Measurements from ENCODE around the gene GJC1. TPM values are rescaled to one million over a fixed set of nuclear protein-coding genes. Genes with fewer than 3 reads are reported as not detected.

The GJC1 gene
- total and polyA plus RNA-seq, 2 experiments from 2014 or later, result 13.6 to 18.4 TPM

GRCh38 chr17:44776628-44777393, 53.3 kb downstream of the GJC1 start:
- no peak for DNase-seq

GRCh38 chr17:44775838-44776621, 54.1 kb downstream of the GJC1 start:
- TF ChIP-seq EZH2phosphoT487 (IDR thresholded peaks at IDR 0.05; ENCODE audit: insufficient read depth, low read depth) (no peak), EZH2 (IDR thresholded peaks at IDR 0.05; ENCODE audit: insufficient read depth, poor library complexity, severe bottlenecking) (no peak)
- Histone ChIP-seq H3K9me3 (ENCODE audit: low read depth) (no peaks in the 10 kb centered on the region), H3K79me2 (ENCODE audit: insufficient read depth) (no peaks in the 10 kb centered on the region), H4K20me1 (ENCODE audit: insufficient read depth) (no peaks in the 10 kb centered on the region), H3K9me2 (ENCODE audit: insufficient read depth) (no peaks in the 10 kb centered on the region), H3K27me3 (replicated peaks; ENCODE audit: insufficient read depth) (no peaks in the 10 kb centered on the region), H2AFZ (peak overlapping the region; percentile 81), H3K36me3 (ENCODE audit: low read depth) (no peaks in the 10 kb centered on the region), H3K27ac (no peak overlapping the region), H3K4me1 (ENCODE audit: insufficient read depth) (no peaks in the 10 kb centered on the region), H3K4me2 (ENCODE audit: unreplicated experiment) (peak overlapping the region; percentile 85), H3K9ac (peak overlapping the region; percentile 68), H3K4me3 (peak overlapping the region; percentile 72), H3F3A (ENCODE audit: insufficient read depth) (no peaks in the 10 kb centered on the region)
- no peak for DNase-seq
- in situ Hi-C loops (cut with MboI), result no loop called here
- WGBS, 2 experiments (ENCODE audit: low coverage in 1 of 2, low lambda C conversion rate in 2 of 2, missing lambda C conversion rate in 2 of 2), result 12 to 16% methylated on average over 23 to 32 of the region's 43 CpGs

More at GRCh38 chr17:44776628-44777393, 53.3 kb downstream of the GJC1 start:
- no peaks in the 10 kb centered on the region for H4K20me1 ChIP-seq (ENCODE audit: insufficient read depth)
- no peaks in the 10 kb centered on the region for H3K9me2 ChIP-seq (ENCODE audit: insufficient read depth)
- no peaks in the 10 kb centered on the region for H3K36me3 ChIP-seq (ENCODE audit: low read depth)
- no peaks in the 10 kb centered on the region for H3F3A ChIP-seq (ENCODE audit: insufficient read depth)
- H3K9me3 ChIP-seq (ENCODE audit: low read depth), result no peaks in the 10 kb centered on the region
- H3K4me1 ChIP-seq (ENCODE audit: insufficient read depth), result no peaks in the 10 kb centered on the region
- WGBS, 2 experiments (ENCODE audit: low coverage in 1 of 2, low lambda C conversion rate in 2 of 2, missing lambda C conversion rate in 2 of 2), result 91 to 93% methylated on average over 15 to 19 of the region's 19 CpGs
- H2AFZ ChIP-seq, result no peak overlapping the region
- no peaks in the 10 kb centered on the region for H3K79me2 ChIP-seq (ENCODE audit: insufficient read depth)
- no peak overlapping the region; the same call in 1 of the 2 replicates for H3K9ac ChIP-seq
- H3K27ac ChIP-seq, result no peak overlapping the region
- in situ Hi-C loops (cut with MboI), result no loop called here
- no peak overlapping the region for H3K4me2 ChIP-seq (ENCODE audit: unreplicated experiment)
- no peaks in the 10 kb centered on the region for H3K27me3 ChIP-seq (replicated peaks; ENCODE audit: insufficient read depth)
- TF ChIP-seq EZH2phosphoT487 (IDR thresholded peaks at IDR 0.05; ENCODE audit: insufficient read depth, low read depth), result no peak
- no peak for TF ChIP-seq EZH2 (IDR thresholded peaks at IDR 0.05; ENCODE audit: insufficient read depth, poor library complexity, severe bottlenecking)
- H3K4me3 ChIP-seq, result no peak overlapping the region

- no peak for TF ChIP-seq EZH2phosphoT487 (IDR thresholded peaks at IDR 0.05; ENCODE audit: insufficient read depth, low read depth)
- TF ChIP-seq EZH2 (IDR thresholded peaks at IDR 0.05; ENCODE audit: insufficient read depth, poor library complexity, severe bottlenecking), result no peak
- H3K27ac ChIP-seq, result no peak overlapping the region
- no peaks in the 10 kb centered on the region for H4K20me1 ChIP-seq (ENCODE audit: insufficient read depth)
- H3K9ac ChIP-seq, result no peak overlapping the region
- H3K4me1 ChIP-seq (ENCODE audit: insufficient read depth), result no peaks in the 10 kb centered on the region
- no peaks in the 10 kb centered on the region for H3K9me3 ChIP-seq (ENCODE audit: low read depth)
- no peaks in the 10 kb centered on the region for H3K79me2 ChIP-seq (ENCODE audit: insufficient read depth)
- peak overlapping the region; percentile 72 for H3K4me3 ChIP-seq
- no peaks in the 10 kb centered on the region for H3K9me2 ChIP-seq (ENCODE audit: insufficient read depth)
- peak overlapping the region; percentile 81 for H2AFZ ChIP-seq
- in situ Hi-C loops (cut with MboI), result no loop called here
- DNase-seq, result peak; percentile 99
- H3K27me3 ChIP-seq (replicated peaks; ENCODE audit: insufficient read depth), result no peaks in the 10 kb centered on the region
- H3F3A ChIP-seq (ENCODE audit: insufficient read depth), result no peaks in the 10 kb centered on the region
- 1 to 2% methylated on average over 30 to 50 of the region's 50 CpGs for WGBS, 2 experiments (ENCODE audit: low coverage in 1 of 2, low lambda C conversion rate in 2 of 2, missing lambda C conversion rate in 2 of 2)
- H3K36me3 ChIP-seq (ENCODE audit: low read depth), result no peaks in the 10 kb centered on the region
- H3K4me2 ChIP-seq (ENCODE audit: unreplicated experiment), result peak overlapping the region; percentile 85
Measured at GRCh38 chr17:44775136-44775837, 54.8 kb downstream of the GJC1 start.

Measured in GM23248 (cell line).